ENCODE results near the gene TINCR.

DNA sequence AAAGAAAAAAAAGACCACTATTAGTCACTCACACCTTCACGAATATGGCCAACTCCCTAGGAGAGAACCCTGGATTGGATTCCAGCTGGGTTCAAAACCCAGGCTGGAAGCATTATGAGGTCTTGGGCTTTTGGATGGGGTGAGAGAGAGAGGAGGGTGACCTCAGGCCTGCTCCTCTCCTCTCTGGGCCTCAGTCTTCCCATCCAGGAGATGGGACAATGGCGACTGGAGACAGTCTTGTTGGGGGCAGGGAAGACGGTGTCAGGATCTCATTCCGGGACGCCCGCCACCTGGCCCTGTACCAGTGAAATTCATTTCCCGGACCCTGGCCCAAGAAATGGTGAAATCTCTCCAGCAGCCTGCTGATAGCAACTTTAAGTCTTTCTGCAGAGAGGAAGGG is 26.3 kb downstream of the TINCR start:
- TF ChIP-seq, protein P1, sequence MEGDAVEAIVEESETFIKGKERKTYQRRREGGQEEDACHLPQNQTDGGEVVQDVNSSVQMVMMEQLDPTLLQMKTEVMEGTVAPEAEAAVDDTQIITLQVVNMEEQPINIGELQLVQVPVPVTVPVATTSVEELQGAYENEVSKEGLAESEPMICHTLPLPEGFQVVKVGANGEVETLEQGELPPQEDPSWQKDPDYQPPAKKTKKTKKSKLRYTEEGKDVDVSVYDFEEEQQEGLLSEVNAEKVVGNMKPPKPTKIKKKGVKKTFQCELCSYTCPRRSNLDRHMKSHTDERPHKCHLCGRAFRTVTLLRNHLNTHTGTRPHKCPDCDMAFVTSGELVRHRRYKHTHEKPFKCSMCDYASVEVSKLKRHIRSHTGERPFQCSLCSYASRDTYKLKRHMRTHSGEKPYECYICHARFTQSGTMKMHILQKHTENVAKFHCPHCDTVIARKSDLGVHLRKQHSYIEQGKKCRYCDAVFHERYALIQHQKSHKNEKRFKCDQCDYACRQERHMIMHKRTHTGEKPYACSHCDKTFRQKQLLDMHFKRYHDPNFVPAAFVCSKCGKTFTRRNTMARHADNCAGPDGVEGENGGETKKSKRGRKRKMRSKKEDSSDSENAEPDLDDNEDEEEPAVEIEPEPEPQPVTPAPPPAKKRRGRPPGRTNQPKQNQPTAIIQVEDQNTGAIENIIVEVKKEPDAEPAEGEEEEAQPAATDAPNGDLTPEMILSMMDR (IDR thresholded peaks at IDR 0.05): no peak
- no peak for TF ChIP-seq EZH2 (IDR thresholded peaks at IDR 0.05; ENCODE audit: borderline replicate concordance, insufficient read depth, low read depth, low read length, poor library complexity, severe bottlenecking)
